GM21381 (cell line): Measurements from ENCODE around the gene TRPC4.
"Not testable (repeated sequence)": the region's sequence is repeated elsewhere in the genome, so short reads cannot be mapped to it uniquely, and the experiment has no call there.

Experiments
- ATAC-seq: cut with Tn5 transposase; IDR thresholded peaks from one replicate; pipeline ENCODE4 v1.9.1; 2021; ENCODE audit warnings: mild to moderate bottlenecking, moderate library complexity; ENCODE audit not compliant: unreplicated experiment

TRPC4 gene

DNA sequence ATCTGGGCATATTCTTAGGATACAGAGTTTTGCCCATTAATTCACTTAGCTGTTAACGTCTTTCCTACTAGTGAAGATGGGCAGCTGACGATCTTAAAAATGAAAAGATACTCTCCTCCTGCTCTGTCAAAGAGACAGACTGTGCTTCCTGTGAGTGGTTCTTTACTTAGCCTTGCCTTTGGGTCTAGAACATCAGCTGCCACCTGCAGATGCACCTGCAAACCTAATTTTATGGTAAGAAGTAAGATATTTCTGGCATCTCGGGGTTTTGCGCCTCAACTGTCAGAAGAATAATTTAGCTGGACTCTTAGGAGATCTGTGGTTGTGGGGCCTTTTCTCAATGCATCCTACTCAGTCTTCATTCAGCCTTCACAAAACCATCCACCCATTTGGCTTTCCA is 36.2 kb downstream of the TRPC4 start:
- no peak for ATAC-seq

GRCh38 chr13:37816276-37816675 is 53.3 kb downstream of the TRPC4 start:
- ATAC-seq: no peak

DNA sequence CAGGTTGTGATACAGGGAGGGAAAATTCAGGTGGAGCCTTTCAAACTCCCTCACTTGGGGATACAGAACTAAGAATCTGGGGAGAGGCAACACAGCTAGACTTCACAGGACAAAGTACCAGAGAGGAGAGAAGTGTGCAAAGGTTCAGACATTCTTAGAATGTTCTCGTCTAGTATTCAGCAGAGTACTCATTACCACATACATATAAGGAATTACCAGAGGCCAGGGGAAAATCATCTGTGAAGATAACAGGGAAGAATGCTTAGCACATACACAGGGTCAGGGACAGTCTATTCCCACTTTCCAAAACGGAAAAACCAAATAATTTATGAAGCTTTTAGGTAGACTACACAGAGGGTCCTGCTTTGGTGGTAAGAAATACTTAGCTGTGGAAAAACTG is 58.1 kb downstream of the TRPC4 start:
- no peak for ATAC-seq

GRCh38 chr13:37806666-37807065 is 62.9 kb downstream of the TRPC4 start:
- no peak for ATAC-seq

DNA sequence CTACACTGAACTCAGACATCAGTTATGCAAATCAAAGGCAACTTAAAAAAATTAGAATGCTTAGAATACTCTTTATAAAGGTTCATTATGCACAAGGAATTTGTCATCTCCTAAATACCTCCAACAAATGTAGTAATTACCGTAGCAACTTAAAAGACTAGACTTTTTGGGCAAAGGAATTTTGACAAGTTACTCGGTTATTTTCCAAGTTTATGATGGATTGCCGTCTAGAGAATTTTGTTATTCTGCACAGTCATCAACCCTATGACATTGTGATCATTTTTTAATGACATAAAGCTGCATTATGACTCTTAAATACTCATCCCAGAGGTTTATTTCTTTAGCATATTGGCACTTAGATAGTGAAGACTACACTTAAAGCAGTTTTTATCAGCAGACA is 71.9 kb downstream of the TRPC4 start:
- no peak for ATAC-seq

DNA sequence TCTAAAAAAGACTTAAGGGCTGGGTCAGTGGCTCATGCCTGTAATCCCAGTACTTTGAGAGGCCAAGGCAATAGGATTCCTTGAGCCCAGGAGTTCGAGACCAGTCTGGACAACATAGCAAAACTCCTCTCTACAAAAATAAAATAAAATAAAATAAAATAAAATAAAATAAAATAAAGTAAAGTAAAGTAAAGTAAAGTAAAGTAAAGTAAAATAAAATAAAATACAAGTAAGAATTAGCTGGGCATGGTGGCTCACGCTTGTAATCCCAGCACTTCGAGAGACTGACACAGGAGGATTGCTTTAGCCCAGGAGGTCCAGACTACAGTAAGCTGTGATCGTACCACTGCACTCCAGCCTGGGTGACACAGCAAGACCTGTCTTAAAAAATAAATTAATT is 72.8 kb downstream of the TRPC4 start:
- not testable (repeated sequence) for ATAC-seq

- ATAC-seq: no peak
Measured at GRCh38 chr13:37795326-37795725, 74.2 kb downstream of the TRPC4 start.

DNA sequence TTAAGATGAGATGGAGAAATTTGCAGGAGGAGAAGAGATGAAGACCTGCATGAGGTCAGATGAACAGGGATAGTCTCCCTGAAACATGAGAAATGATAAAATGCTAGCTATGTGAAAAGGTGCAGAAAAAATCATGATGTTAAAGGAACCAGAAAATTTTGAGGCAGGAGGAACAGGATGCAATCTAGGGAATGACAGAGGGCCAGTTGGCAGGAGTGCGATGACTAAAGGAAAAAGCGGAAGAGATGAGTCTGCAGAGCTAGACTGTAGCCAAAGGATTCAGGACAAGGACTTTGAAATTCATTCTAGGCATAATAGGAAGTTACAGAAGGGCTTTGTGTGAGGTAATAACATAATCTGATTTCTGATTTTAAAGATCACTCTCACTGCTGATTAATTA is 77.9 kb downstream of the TRPC4 start:
- no peak for ATAC-seq

- no peak for ATAC-seq
Measured at GRCh38 chr13:37788346-37788745, 81.2 kb downstream of the TRPC4 start.

- no peak for ATAC-seq
Measured at GRCh38 chr13:37777676-37778075, 91.9 kb downstream of the TRPC4 start.

- ATAC-seq: no peak
Measured at GRCh38 chr13:37775871-37776270, 93.7 kb downstream of the TRPC4 start.

- no peak for ATAC-seq
Measured at GRCh38 chr13:37772644-37773043, 96.9 kb downstream of the TRPC4 start.

DNA sequence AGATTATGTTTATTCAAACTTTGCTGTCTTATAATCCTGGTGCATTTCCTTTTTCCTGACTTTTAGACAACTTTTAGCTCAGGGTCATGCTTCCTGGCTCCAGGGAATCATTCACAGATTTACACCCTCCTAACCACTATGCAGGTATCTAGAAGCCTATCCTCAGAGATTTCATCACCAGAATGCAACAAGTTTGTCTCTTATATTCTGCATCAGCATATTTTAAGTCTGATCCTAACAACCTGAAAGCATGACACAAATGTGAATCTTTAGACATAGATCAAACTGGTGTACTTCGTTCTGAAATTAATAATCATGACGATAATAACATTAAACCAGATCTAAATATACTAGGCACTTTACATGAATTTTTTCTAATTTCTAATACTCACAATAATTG is 100.0 kb downstream of the TRPC4 start:
- ATAC-seq: no peak

DNA sequence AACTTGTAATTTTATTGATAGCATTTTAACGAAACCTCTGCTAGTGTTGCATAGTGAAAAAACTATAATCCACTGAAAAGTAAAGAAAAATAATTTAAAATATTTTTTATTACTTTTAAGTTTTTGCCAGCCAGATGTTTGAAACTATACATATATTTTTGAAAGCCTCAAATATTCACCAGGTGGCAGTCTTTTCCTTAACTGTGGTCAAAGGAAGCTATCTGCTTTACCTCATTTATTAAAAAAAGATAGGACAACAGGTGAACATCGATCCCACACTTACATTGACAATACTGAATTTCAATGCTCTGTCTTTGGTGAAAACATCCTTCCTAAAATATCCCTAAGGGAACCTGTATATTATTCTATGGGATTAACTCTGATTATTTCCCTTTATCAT is 100.5 kb downstream of the TRPC4 start:
- no peak for ATAC-seq

DNA sequence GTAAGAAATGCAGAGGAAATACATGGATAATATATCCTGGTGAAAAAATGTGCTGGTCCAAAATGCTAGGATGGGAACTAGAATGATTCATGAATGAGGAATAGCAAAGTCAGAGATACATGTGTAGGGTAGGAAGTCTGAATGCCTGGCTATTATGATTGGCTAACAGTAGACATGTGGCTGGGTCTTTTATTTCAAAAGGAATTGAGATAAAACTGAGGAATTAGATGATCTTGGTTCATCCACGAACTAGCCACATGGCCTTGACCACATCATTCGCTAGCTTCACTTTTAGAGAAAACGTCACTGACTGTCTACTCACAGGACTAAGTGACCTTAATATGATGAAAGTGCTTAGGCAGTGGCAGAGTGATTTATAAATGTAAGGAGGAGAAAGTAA is 103.1 kb downstream of the TRPC4 start:
- ATAC-seq: no peak

- ATAC-seq: no peak
Measured at GRCh38 chr13:37755349-37755748, 114.2 kb downstream of the TRPC4 start.

- no peak for ATAC-seq
Measured at GRCh38 chr13:37753776-37754175, 115.8 kb downstream of the TRPC4 start.

- no peak for ATAC-seq
Measured at GRCh38 chr13:37752146-37752545, 117.4 kb downstream of the TRPC4 start.

DNA sequence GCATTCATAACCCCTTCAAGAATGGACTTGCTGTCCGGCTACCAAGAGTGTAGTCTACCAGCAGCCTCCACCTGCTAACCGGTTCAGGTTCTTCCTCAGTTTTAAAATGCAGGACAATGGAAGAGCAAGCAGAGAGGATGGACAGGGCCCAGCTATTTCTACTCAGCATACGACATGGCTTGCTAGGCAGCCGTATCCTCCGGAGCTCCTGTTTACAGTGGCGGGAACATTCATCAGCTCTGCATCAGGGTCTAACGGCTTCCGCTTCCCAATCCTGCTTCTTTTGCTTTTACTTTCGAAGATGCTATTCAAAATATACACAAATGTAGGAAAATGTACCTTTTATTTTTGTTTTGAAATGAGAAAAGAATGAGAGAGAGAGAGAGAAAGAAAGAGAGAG is 118.5 kb downstream of the TRPC4 start:
- ATAC-seq: no peak

- no peak for ATAC-seq
Measured at GRCh38 chr13:37748913-37749312, 120.7 kb downstream of the TRPC4 start.

DNA sequence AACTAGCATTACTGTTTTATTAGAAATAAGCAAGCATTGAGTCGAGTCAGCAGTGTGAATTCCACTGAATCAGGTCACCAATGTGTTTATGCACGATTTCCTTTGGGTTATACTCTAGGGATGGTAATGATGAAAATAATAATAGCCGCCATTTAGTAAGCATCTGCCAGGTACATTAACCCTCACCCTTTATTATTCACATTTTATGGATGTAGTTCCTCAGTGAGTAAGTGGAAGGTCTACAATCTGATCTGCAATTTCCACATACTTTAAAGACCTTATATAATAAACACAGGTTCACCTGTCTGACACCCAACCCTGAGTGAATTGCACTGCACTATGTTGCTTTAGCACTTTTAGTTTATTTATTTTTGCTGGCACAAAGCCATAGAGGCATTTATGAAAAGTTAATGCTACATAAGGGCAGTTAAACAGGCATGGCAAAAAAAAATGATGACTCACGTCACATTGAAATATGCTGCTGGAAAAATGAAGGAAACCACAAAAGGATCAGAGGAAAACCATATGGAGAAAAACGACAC is 122.4 kb downstream of the TRPC4 start:
- no peak for ATAC-seq

DNA sequence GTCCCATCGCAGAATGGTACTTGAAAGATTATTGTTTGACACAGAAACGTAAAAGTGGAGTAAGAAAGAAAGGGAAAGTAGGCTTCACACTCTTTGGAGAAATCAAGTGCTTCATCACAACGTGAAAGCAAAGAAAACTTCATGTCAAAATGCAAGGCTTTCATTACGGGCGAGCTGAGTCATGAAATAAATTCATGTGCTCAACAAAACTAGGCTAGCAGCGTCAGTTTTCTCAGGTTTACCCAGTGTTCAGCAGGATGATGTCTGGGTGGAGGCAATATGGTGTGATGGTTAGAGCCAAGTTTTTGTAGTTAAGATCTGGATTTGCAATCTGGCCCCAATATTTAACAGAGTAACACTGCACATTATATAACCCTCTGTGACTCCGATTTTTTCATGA is 128.0 kb downstream of the TRPC4 start:
- ATAC-seq: no peak

DNA sequence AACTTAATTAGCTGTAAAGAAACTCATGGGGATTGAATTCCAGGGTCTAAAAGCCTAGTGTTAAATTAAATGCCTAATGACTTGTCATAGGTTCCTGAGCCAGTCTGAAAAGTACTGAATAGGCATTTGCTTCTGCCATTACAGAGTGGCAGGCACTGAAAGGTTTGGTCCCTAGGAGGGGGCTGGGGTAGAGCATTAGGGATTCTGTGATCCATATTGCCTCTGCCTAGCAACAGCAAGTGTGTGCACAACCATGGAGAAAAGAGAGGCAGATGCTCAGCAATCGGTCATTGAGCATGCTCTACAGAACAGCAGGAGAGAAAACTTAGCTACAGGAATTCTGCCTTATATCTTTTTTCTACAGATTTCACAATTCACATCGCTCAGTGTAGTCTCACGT is 133.5 kb downstream of the TRPC4 start:
- no peak for ATAC-seq

DNA sequence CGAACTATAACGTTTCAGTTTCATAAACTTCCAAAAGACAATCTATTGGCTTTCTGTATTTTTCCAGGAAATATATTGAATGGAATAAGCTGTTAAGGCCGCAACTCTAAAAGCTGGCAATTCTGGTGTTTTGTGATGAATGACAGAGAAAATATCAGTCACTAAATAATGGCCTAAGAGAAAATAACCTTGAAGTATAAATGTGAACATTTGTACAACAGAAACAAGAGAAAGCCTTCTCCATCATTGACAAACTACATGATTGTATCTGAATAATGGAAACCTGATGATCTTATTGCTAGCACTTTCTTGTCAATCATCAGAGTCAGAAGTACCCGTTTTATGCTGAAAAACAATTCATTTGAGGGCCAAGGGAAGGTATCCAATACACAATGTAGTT is 134.3 kb downstream of the TRPC4 start:
- no peak for ATAC-seq
